ENCODE results near the gene CYP2C8.
"Not testable (repeated sequence)": the region's sequence is repeated elsewhere in the genome, so short reads cannot be mapped to it uniquely, and the experiment has no call there.

Gene CYP2C8

DNA sequence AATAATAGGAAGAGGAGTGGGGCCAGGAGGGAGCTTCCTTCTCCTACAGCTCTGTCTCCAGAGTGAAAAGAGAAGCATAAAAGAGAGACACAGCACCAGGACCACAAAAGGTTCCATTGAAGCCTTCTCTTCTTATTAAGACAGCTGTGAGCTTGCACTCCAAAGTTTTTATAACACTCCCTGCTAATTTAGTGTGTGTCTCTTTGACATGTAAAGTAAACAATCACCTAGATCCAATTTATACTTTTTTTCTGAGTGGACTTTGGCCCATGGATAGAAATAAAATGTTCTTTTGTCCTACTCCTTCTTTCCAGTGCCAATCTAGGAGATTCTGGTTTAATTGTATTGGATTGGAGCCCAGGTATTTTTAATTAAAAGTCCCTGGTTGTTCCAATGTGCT, at the start of gene CYP2C8:
CYP2C8 (minus strand) TSS at position 212 of the 400 bp plus-strand sequence; CDS start at position 117, 95 bp downstream.
- DNase-seq (ENCODE audit: low read depth), result no peak
- no peak within 1 kb of the TSS for H3K4me3 ChIP-seq (ENCODE audit: control insufficient read depth, low read depth, low read length)
- no peak for TF ChIP-seq CTCF (conservative IDR thresholded peaks at IDR 0.05; ENCODE audit: control insufficient read depth, insufficient read depth, low read depth, low read length)

- DNase-seq (ENCODE audit: low read depth), result no peak
- TF ChIP-seq CTCF (conservative IDR thresholded peaks at IDR 0.05; ENCODE audit: control insufficient read depth, insufficient read depth, low read depth, low read length), result no peak
- no peak overlapping the region for H3K4me3 ChIP-seq (ENCODE audit: control insufficient read depth, low read depth, low read length)
These were observed 47.6 kb upstream of the CYP2C8 start for GRCh38 chr10:95116869-95117269.

- DNase-seq (ENCODE audit: low read depth); H3K4me3 ChIP-seq (ENCODE audit: control insufficient read depth, low read depth, low read length): not testable (repeated sequence)
These were observed 41.5 kb upstream of the CYP2C8 start for GRCh38 chr10:95110823-95111222.

GRCh38 chr10:95097805-95098204, 28.5 kb upstream of the CYP2C8 start:
- no peak for TF ChIP-seq CTCF (conservative IDR thresholded peaks at IDR 0.05; ENCODE audit: control insufficient read depth, insufficient read depth, low read depth, low read length)

GRCh38 chr10:95096143-95096542, 26.8 kb upstream of the CYP2C8 start:
- no peak for DNase-seq (ENCODE audit: low read depth)
- H3K4me3 ChIP-seq (ENCODE audit: control insufficient read depth, low read depth, low read length), result no peak overlapping the region
- TF ChIP-seq CTCF (conservative IDR thresholded peaks at IDR 0.05; ENCODE audit: control insufficient read depth, insufficient read depth, low read depth, low read length), result no peak

More at GRCh38 chr10:95097805-95098204, 28.5 kb upstream of the CYP2C8 start:
- no peak for DNase-seq (ENCODE audit: low read depth)
- no peak overlapping the region for H3K4me3 ChIP-seq (ENCODE audit: control insufficient read depth, low read depth, low read length)

- H3K4me3 ChIP-seq (ENCODE audit: control insufficient read depth, low read depth, low read length), result not testable (repeated sequence)
These were observed 10.3 kb upstream of the CYP2C8 start for GRCh38 chr10:95079626-95080025.

GRCh38 chr10:95077556-95077955, 8.3 kb upstream of the CYP2C8 start:
- H3K4me3 ChIP-seq (ENCODE audit: control insufficient read depth, low read depth, low read length), result no peak overlapping the region
- DNase-seq (ENCODE audit: low read depth), result no peak
- no peak for TF ChIP-seq CTCF (conservative IDR thresholded peaks at IDR 0.05; ENCODE audit: control insufficient read depth, insufficient read depth, low read depth, low read length)

More at GRCh38 chr10:95079626-95080025, 10.3 kb upstream of the CYP2C8 start:
- not testable (repeated sequence) for DNase-seq (ENCODE audit: low read depth)

DNA sequence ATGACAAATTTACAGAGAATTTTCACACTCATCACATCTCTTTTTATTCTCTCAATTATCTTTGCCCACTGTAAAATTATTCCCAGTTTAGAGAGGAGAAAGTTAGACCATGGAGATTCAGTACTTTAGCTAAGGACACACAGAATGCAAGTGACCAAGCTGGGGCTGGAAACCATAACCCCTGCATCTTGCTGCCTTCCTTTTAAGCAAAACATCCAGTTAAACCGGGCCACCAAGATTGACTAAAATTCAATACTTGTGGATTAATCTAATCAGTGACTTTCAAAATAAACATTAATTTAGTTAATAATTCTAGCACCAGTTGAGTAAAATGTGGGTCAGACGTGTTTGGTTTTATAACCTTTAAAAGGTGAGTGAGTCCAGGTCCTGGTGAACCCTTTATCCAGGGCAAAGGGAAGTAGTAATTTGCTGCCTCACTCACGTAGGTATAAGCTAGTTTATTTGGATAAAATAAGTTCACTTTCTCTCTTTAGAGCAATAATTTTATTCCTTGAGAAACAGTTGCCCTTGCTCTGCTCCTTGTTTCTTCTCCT, 1.9 kb upstream of the CYP2C8 start:
- H3K4me3 ChIP-seq (ENCODE audit: control insufficient read depth, low read depth, low read length), result no peak overlapping the region
- no peak for TF ChIP-seq CTCF (conservative IDR thresholded peaks at IDR 0.05; ENCODE audit: control insufficient read depth, insufficient read depth, low read depth, low read length)
- no peak for DNase-seq (ENCODE audit: low read depth)

GRCh38 chr10:95064125-95064524, 5.2 kb downstream of the CYP2C8 start:
- DNase-seq (ENCODE audit: low read depth); H3K4me3 ChIP-seq (ENCODE audit: control insufficient read depth, low read depth, low read length): not testable (repeated sequence)
